Stimulated activated CD4-positive, alpha-beta T cell treated with anti-CD3 and anti-CD28 coated beads, TNF-alpha, amount 100 ng/mL, for 1 hour (primary cell): ENCODE measurements around the gene NODAL.
"Not testable (repeated sequence)": the region's sequence is repeated elsewhere in the genome, so short reads cannot be mapped to it uniquely, and the experiment has no call there.

Source experiments
- DNase-seq, 3 donors: peaks; one replicate each; pipeline ENCODE4 v3.0.0-alpha.2; 2020; ENCODE audit warnings: low read depth in 3 of 3, low spot score in 1 of 3

Gene NODAL

GRCh38 chr10:70441161-70441894 is at the start of gene NODAL:
NODAL (minus strand) TSS chr10:70441681; CDS start chr10:70441667, 14 bp downstream.
- DNase-seq = no peak

- no peak for DNase-seq
Measured at GRCh38 chr10:70490142-70490541, 48.7 kb upstream of the NODAL start.

GRCh38 chr10:70487824-70488223 is 46.3 kb upstream of the NODAL start:
- DNase-seq = no peak

- not testable (repeated sequence) for DNase-seq
Measured at GRCh38 chr10:70483872-70484271, 42.4 kb upstream of the NODAL start.

GRCh38 chr10:70482982-70483760 is 41.7 kb upstream of the NODAL start:
- no peak for DNase-seq

GRCh38 chr10:70481831-70482530 is 40.5 kb upstream of the NODAL start:
- DNase-seq = no peak

- no peak for DNase-seq
Measured at GRCh38 chr10:70481105-70481504, 39.6 kb upstream of the NODAL start.

GRCh38 chr10:70480239-70480861 is 38.9 kb upstream of the NODAL start:
- no peak for DNase-seq

GRCh38 chr10:70479626-70480238 is 38.3 kb upstream of the NODAL start:
- DNase-seq = no peak

- no peak for DNase-seq
Measured at GRCh38 chr10:70479165-70479581, 37.7 kb upstream of the NODAL start.

- peak in 1 of 3 donors; percentile 28 for DNase-seq
Measured at GRCh38 chr10:70478191-70479164, 37.0 kb upstream of the NODAL start, which contains the start of gene PALD1. PALD1 (plus strand) TSS chr10:70478767; CDS start chr10:70525952, 47,185 bp downstream.

GRCh38 chr10:70477661-70478162 is 36.2 kb upstream of the NODAL start:
- DNase-seq = peak; percentile 45 to 60 (median 56)

GRCh38 chr10:70476249-70477035 is 35.0 kb upstream of the NODAL start:
- no peak for DNase-seq

- DNase-seq = no peak
Measured at GRCh38 chr10:70475661-70476060, 34.2 kb upstream of the NODAL start.

- DNase-seq = no peak
Measured at GRCh38 chr10:70474780-70475179, 33.3 kb upstream of the NODAL start.

GRCh38 chr10:70472799-70473454 is 31.4 kb upstream of the NODAL start:
- no peak for DNase-seq

GRCh38 chr10:70466951-70467350 is 25.5 kb upstream of the NODAL start:
- DNase-seq = no peak

- DNase-seq = no peak
Measured at GRCh38 chr10:70465832-70466231, 24.4 kb upstream of the NODAL start.
